ENCODE data around the gene COL25A1.

Gene COL25A1

DNA sequence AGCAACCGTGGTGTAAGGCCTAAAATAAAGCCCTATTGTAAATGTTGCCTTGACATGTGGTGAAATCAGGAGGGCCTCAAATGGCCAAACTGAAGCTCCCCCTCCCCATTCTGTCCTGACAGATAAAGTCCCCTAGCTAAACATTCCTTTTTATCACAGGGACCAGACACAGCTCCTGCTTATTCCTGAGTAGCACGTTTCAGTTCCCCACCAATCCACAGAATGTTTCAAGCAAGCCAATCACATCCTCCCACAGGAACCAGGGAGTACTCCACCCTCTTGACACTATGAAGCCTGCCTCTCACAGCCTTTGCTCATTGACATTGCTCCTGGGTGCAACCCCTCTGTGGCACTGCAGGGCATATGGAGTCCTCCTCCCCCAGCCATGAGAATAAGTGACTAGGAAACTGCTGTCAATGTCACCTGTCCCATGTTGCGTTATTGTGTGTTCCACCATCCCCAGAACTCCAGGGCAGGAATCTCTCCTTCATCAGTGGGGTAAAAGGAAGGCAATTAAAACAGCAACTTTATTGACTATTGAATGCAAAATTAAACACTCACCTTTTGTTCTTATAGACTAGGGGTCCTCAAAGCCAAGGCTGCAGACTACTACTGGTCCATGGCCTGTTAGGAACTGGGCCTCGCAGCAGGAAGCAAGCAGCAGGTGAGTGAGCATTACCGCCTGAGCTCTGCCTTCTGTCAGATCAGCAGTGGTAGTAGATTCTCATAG, 128.1 kb downstream of the COL25A1 start:
- no peak for DNase-seq (ENCODE audit: low spot score)
- TF ChIP-seq, protein P1, sequence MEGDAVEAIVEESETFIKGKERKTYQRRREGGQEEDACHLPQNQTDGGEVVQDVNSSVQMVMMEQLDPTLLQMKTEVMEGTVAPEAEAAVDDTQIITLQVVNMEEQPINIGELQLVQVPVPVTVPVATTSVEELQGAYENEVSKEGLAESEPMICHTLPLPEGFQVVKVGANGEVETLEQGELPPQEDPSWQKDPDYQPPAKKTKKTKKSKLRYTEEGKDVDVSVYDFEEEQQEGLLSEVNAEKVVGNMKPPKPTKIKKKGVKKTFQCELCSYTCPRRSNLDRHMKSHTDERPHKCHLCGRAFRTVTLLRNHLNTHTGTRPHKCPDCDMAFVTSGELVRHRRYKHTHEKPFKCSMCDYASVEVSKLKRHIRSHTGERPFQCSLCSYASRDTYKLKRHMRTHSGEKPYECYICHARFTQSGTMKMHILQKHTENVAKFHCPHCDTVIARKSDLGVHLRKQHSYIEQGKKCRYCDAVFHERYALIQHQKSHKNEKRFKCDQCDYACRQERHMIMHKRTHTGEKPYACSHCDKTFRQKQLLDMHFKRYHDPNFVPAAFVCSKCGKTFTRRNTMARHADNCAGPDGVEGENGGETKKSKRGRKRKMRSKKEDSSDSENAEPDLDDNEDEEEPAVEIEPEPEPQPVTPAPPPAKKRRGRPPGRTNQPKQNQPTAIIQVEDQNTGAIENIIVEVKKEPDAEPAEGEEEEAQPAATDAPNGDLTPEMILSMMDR (IDR thresholded peaks at IDR 0.05; ENCODE audit: extremely low read depth, missing control alignments): no peak

DNA sequence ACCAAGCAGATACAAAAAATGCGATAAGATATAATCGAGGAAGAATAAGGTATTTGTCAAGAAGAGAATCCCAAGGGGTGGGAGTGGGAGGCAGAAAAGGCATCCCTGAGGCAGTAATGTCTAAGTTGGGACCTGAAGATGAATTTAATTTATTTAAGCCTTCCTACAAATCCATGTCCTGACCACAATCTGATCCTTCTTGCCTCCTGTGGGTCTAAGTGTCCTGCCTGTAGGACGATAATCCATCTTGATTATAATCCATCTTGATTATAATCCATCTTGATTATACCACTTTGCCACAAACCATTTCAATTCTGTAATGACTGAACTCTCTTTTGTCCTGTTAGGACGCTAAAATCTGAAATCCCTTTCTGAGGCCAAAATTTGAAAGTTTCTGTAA, 130.2 kb downstream of the COL25A1 start:
- DNase-seq (ENCODE audit: low spot score): no peak
- TF ChIP-seq, protein P1 (IDR thresholded peaks at IDR 0.05; ENCODE audit: extremely low read depth, missing control alignments): no peak

DNA sequence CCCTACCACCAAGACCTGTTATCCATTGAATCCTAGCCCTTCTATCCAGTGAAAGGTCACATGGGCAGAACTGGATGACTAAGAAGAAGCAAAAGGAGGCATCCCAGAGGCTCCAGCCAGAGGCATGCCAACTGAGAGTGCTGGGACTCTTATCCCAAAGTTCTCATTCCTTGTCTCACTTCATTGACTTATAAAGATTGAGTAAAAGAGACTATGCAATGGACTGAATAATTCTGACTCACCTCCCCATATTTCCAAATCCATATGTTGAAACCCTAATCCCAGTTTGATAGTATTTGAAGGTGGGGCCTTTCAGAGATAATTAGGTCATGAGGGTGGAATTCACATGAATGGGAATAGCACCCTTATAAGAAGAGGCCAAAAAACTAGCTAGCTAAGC, 131.4 kb downstream of the COL25A1 start:
- TF ChIP-seq, protein P1 (IDR thresholded peaks at IDR 0.05; ENCODE audit: extremely low read depth, missing control alignments): no peak
- DNase-seq (ENCODE audit: low spot score): no peak

DNA sequence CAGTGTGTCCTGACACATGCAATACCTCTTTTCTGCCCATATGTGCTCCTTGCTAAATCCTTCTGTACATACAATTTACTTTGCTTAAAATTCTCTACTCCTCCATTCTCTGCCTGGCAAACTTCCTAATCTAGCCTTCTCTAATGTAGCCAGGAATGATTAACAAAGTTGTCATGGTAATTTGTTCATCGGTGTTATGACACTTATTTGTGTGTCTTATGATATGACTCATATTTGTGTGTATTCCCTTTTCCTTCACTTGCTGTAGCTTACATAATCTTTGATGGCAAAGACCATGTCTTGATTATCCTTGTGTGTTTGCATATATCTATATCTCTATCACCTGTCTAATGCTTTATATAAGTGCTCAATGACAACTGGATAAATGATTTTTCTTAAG, 133.3 kb downstream of the COL25A1 start:
- TF ChIP-seq, protein P1 (IDR thresholded peaks at IDR 0.05; ENCODE audit: extremely low read depth, missing control alignments): no peak
- DNase-seq (ENCODE audit: low spot score): no peak

DNA sequence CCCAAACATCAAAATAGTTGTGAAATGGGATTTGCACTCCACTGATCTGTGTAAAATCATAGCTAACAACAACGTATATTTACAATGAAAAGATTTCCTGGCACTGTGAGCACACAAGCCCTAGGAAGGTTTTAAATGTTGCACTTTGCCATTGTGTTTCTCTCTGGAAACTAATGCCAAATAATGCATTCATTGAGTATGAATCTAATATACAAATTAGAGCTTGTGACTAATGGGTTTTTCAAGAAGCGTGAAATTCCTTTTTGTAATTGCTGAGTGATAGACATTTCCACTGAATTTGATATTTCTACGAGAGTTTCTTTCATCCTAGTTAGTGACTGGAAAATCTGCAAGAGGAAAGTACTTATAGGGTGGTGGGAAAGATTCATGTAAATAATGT, 135.9 kb downstream of the COL25A1 start:
- no peak for DNase-seq (ENCODE audit: low spot score)

DNA sequence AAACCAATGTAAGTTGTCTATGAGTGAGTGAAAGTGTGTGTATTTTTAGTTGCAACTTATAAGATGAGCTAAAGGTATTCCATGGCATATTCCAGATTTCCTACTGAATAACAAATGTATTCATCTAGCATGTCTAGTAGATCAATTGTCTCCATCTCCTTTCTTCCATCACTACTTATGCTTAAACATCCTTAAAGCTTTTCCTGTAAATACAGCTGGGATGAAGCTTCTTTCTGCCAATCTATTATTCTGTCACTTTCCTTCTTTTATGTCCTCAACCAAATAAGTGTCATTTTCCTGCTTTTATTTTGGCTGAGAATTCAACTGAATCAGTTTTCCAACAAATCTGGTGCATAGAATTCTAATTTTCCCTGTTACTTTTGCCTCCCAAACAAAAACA, 136.3 kb downstream of the COL25A1 start:
- TF ChIP-seq, protein P1 (IDR thresholded peaks at IDR 0.05; ENCODE audit: extremely low read depth, missing control alignments): no peak
- DNase-seq (ENCODE audit: low spot score): no peak

More for the DNA sequence above, 135.9 kb downstream of the COL25A1 start:
- TF ChIP-seq, protein P1 (IDR thresholded peaks at IDR 0.05; ENCODE audit: extremely low read depth, missing control alignments): no peak

DNA sequence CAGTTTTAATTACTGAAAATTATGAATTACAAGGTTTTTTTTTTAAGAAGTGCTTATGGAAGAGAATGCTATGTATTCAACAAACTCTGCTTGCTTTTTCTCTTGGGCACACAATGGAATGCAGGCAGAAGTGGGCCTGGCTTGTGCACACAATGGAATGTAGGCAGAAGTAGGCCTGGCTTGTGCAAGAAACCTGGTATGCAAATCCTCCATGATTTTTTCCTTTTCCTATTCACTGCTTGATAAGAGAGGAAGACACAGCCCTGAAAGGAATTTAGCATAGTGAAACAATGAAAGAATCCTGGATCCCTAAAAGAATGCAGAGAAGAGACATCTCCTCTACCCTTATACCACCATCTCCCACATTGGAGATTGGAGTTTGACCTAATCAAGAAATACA, 138.4 kb downstream of the COL25A1 start:
- DNase-seq (ENCODE audit: low spot score): no peak

More for the DNA sequence above, 138.4 kb downstream of the COL25A1 start:
- TF ChIP-seq, protein P1 (IDR thresholded peaks at IDR 0.05; ENCODE audit: extremely low read depth, missing control alignments): no peak
